Mucosa of stomach (tissue), 1 donor: ENCODE data around the gene TREH.
A peak's percentile ranks its signal among the peaks of the same experiment; 100 is the strongest.
"Not testable (repeated sequence)": the region's sequence is repeated elsewhere in the genome, so short reads cannot be mapped to it uniquely, and the experiment has no call there.

ENCODE experiments used
- H3K27me3 ChIP-seq: one replicate; pipeline ENCODE4 v1.7.0; 2013; ENCODE audit warnings: mild to moderate bottlenecking, low read length; ENCODE audit not compliant: control insufficient read depth, insufficient read depth
- H3K36me3 ChIP-seq: one replicate; pipeline ENCODE4 v1.7.0; 2013; ENCODE audit warnings: low read length; ENCODE audit not compliant: control insufficient read depth, insufficient read depth
- H3K4me1 ChIP-seq: one replicate; pipeline ENCODE4 v1.7.0; 2013; ENCODE audit warnings: mild to moderate bottlenecking, low read length; ENCODE audit not compliant: control insufficient read depth, insufficient read depth
- H3K4me3 ChIP-seq: one replicate; pipeline ENCODE4 v1.7.0; 2013; ENCODE audit warnings: low read length
- H3K9ac ChIP-seq: one replicate; pipeline ENCODE4 v1.7.0; 2013; ENCODE audit warnings: mild to moderate bottlenecking, low read length, moderate library complexity
- H3K9me3 ChIP-seq: one replicate; pipeline ENCODE4 v1.7.0; 2013; ENCODE audit warnings: mild to moderate bottlenecking, low read length, moderate library complexity; ENCODE audit not compliant: control insufficient read depth
- donor health status: Pancreatic carcinoma.

The TREH gene

GRCh38 chr11:118691926-118692830 is 12.7 kb upstream of the TREH start:
- no peaks in the 10 kb centered on the region for H3K9me3 ChIP-seq
- H3K9ac ChIP-seq = no peak overlapping the region
- no peak overlapping the region for H3K4me3 ChIP-seq
- H3K4me1 ChIP-seq = peaks cover 26% of the 10 kb centered on the region
- H3K36me3 ChIP-seq = no peaks in the 10 kb centered on the region
- H3K27me3 ChIP-seq = no peaks in the 10 kb centered on the region

GRCh38 chr11:118690553-118691304 is 11.3 kb upstream of the TREH start:
- Histone ChIP-seq H3K9me3 (no peaks in the 10 kb centered on the region), H3K27me3 (no peaks in the 10 kb centered on the region), H3K36me3 (no peaks in the 10 kb centered on the region), H3K9ac (peak overlapping the region; percentile 55), H3K4me1 (peaks cover 26% of the 10 kb centered on the region), H3K4me3 (no peak overlapping the region)

DNA sequence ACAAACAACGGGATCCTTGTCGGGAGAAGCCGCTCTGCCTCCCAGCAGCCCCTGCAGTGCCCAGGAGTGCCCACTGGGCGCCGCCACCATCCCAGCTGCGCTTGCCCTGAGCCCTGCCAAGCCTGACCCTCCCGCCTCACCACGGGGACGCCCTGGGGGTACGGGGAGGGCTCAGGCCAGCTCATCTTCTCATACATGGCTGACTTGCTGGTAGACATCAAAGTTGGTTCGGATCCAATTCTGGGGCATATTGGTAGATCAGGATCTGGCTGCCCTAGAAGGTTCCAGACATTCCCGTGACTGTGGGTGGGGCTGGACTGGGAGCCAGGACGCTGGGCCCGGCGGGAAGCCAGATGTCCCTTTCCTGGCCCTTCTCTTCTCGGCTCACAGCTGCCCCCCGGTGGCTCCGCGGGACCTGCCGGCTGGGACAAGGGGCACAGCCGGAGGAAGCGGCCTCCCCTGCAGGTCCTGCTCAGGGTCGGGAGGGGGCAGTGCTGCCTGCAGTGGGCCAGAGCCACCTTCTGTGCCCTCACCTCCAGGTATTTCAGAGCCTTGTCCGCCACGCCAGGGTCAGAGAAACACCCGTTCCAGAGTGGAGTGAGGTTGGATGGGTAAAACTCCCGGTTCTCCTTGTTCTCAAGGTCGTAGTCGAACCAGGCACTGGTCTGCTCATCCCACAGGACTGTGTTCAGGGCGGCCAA is 10.6 kb upstream of the TREH start:
- H3K4me1 ChIP-seq = peaks cover 26% of the 10 kb centered on the region
- H3K36me3 ChIP-seq = no peaks in the 10 kb centered on the region
- peak overlapping the region; percentile 55 for H3K9ac ChIP-seq
- no peaks in the 10 kb centered on the region for H3K9me3 ChIP-seq
- peak overlapping the region; percentile 38 for H3K4me3 ChIP-seq
- no peaks in the 10 kb centered on the region for H3K27me3 ChIP-seq

GRCh38 chr11:118689503-118689851 is 10.0 kb upstream of the TREH start:
- Histone ChIP-seq H3K4me3 (no peak overlapping the region), H3K36me3 (no peaks in the 10 kb centered on the region), H3K27me3 (no peaks in the 10 kb centered on the region), H3K9me3 (no peaks in the 10 kb centered on the region), H3K9ac (no peak overlapping the region), H3K4me1 (peaks cover 26% of the 10 kb centered on the region)

DNA sequence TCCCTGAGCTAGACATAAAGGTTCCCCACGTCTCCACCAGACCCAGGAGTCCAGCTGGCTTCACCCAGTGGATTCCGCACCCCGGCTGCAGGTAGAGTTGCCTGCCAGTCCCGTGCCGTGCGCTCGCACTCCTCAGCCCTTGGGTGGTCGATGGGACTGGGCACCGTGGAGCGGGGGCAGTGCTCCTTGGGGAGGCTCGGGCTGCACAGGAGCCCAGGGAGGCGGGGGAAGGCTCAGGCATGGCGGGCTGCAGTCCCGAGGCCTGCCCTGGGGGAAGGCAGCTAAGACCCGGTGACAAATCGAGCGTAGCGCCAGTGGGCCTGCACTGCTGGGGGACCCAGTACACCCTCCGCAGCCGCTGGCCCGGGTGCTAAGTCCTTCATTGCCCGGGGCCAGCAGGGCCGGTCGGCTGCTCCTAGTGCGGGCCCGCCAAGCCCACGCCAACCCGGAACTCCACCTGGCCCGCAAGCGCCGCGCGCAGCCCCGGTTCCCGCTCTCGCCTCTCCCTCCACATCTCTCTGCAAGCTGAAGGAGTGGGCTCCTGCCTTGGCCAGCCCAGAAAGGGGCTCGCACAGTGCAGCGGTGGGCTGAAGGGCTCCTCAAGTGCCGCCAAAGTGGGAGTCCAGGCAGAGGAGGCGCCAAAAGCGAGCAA is 9.5 kb upstream of the TREH start:
- peaks cover 25% of the 10 kb centered on the region for H3K4me1 ChIP-seq
- no peaks in the 10 kb centered on the region for H3K9me3 ChIP-seq
- H3K9ac ChIP-seq = no peak overlapping the region
- H3K36me3 ChIP-seq = no peaks in the 10 kb centered on the region
- no peaks in the 10 kb centered on the region for H3K27me3 ChIP-seq
- H3K4me3 ChIP-seq = no peak overlapping the region

GRCh38 chr11:118688339-118688738 is 8.9 kb upstream of the TREH start:
- H3K9ac ChIP-seq, H3K9me3 ChIP-seq, H3K27me3 ChIP-seq, H3K36me3 ChIP-seq, H3K4me3 ChIP-seq: not testable (repeated sequence)
- H3K4me1 ChIP-seq = peaks cover 19% of the 10 kb centered on the region

- no peaks in the 10 kb centered on the region for H3K36me3 ChIP-seq
- H3K27me3 ChIP-seq = no peaks in the 10 kb centered on the region
- H3K9me3 ChIP-seq = no peaks in the 10 kb centered on the region
- no peak overlapping the region for H3K9ac ChIP-seq
- H3K4me1 ChIP-seq = peaks cover 17% of the 10 kb centered on the region
- H3K4me3 ChIP-seq = no peak overlapping the region
Observed at GRCh38 chr11:118687906-118688305, 8.5 kb upstream of the TREH start.

- Histone ChIP-seq H3K4me3 (no peak overlapping the region), H3K27me3 (no peaks in the 10 kb centered on the region), H3K36me3 (no peaks in the 10 kb centered on the region), H3K9ac (no peak overlapping the region), H3K9me3 (no peaks in the 10 kb centered on the region), H3K4me1 (peaks cover 19% of the 10 kb centered on the region)
Observed at GRCh38 chr11:118684187-118684586, 4.7 kb upstream of the TREH start.

DNA sequence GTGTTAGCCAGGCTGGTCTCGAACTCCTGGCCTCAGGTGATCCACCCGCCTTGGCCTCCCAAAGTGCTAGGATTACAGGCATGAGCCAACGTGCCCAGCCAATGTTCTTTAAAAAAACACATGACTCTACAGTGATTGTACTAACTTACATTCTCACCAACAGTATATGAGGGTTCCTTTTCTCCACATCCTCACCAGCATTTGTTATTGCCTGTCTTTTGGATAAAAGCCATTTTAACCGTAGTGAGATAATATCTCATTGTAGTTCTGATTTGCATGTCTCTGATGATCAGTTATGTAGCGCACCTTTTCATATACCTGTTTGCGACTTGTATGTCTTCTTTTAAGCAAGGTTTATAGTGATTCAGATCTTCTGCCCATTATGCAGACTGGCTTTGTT is 3.5 kb upstream of the TREH start:
- H3K27me3 ChIP-seq, H3K9me3 ChIP-seq, H3K4me3 ChIP-seq, H3K9ac ChIP-seq, H3K36me3 ChIP-seq: not testable (repeated sequence)
- peaks cover 20% of the 10 kb centered on the region for H3K4me1 ChIP-seq

- Histone ChIP-seq H3K27me3 (no peaks in the 10 kb centered on the region), H3K4me1 (peaks cover 20% of the 10 kb centered on the region), H3K9me3 (no peaks in the 10 kb centered on the region), H3K9ac (no peak overlapping the region), H3K4me3 (no peak overlapping the region), H3K36me3 (no peaks in the 10 kb centered on the region)
Observed at GRCh38 chr11:118682372-118682771, 2.9 kb upstream of the TREH start.

- H3K36me3 ChIP-seq, H3K9me3 ChIP-seq, H3K27me3 ChIP-seq: not testable (repeated sequence)
- Histone ChIP-seq H3K4me3 (peak overlapping the region; percentile 21), H3K9ac (peak overlapping the region; percentile 49), H3K4me1 (peaks cover 20% of the 10 kb centered on the region)
Observed at GRCh38 chr11:118678908-118679307, 542 bp downstream of the TREH start.
